Spleen (tissue), 11 donors: Measurements from ENCODE around the gene SYNCRIP. TPM values are rescaled to one million over a fixed set of nuclear protein-coding genes. Genes with fewer than 3 reads are reported as not detected.

Source experiments
- DNase-seq: peaks from one replicate; pipeline ENCODE4 v3.0.0-alpha.2; 2020
- H3K27ac ChIP-seq, 8 donors: fragments of 200-600 bp; sonication (generic) in 7 of 8; 1 replicate in 4 of 8; 2 replicates in 4 of 8; pipeline versions ENCODE4 v1.5.0 to v1.8.0; 2016 to 2021; ENCODE audit warnings: inconsistent platforms in 4 of 8, mild to moderate bottlenecking in 4 of 8, moderate library complexity in 1 of 8
- H3K27me3 ChIP-seq, 7 donors: fragments of 200-600 bp; sonication (generic) in 6 of 7; replicated peaks in 1 of 7; 1 replicate in 4 of 7; 2 replicates in 3 of 7; pipeline versions ENCODE4 v1.5.0 to v1.8.0; 2016 to 2021; ENCODE audit warnings: inconsistent platforms in 3 of 7, mild to moderate bottlenecking in 1 of 7
- H3K36me3 ChIP-seq, 6 donors: fragments of 200-600 bp; sonication (generic) in 5 of 6; 1 replicate in 4 of 6; 2 replicates in 2 of 6; pipeline versions ENCODE4 v1.5.0 to v1.8.0; 2016 to 2021; ENCODE audit warnings: inconsistent platforms in 2 of 6
- H3K4me1 ChIP-seq, 6 donors: fragments of 200-600 bp; sonication (generic) in 5 of 6; 1 replicate in 3 of 6; 2 replicates in 3 of 6; pipeline versions ENCODE4 v1.5.0 to v1.8.0; 2016 to 2021; ENCODE audit warnings: inconsistent platforms in 3 of 6
- H3K4me3 ChIP-seq, 8 donors: fragments of 200-600 bp; sonication (generic) in 7 of 8; 1 replicate in 4 of 8; 2 replicates in 4 of 8; pipeline versions ENCODE4 v1.5.0 to v1.8.0; 2016 to 2021; ENCODE audit warnings: inconsistent platforms in 4 of 8, mild to moderate bottlenecking in 4 of 8, moderate library complexity in 2 of 8
- H3K9me3 ChIP-seq, 8 donors: fragments of 200-600 bp; sonication (generic) in 7 of 8; 1 replicate in 4 of 8; 2 replicates in 4 of 8; pipeline versions ENCODE4 v1.5.0 to v1.8.0; 2016 to 2021; ENCODE audit warnings: inconsistent platforms in 4 of 8
- POLR2A ChIP-seq, 3 donors: fragments of 450-650 bp; IDR thresholded peaks; one replicate each; pipeline ENCODE4 v1.5.1; 2017; ENCODE audit warnings: antibody characterized with exemption in 3 of 3, mild to moderate bottlenecking in 1 of 3
- POLR2AphosphoS5 ChIP-seq, 3 donors: sonication (generic); formaldehyde crosslinking; IDR thresholded peaks; one replicate each; pipeline ENCODE4 v1.5.1; 2017; ENCODE audit warnings: antibody characterized with exemption in 3 of 3
- WGBS, 5 donors: extraction: QIAGEN DNeasy Blood & Tissue Kit in 3 of 5; methylation state at CpG; one replicate each; pipeline versions ENCODE4 v1.1.5 to v1.1.7; 2013 to 2018; 5-methylcytosine and 5-hydroxymethylcytosine counted together
- intact Hi-C: fragments of 100-400 bp; cut with DNase I; formaldehyde crosslinking; loops from one replicate; pipeline ENCODE4 v1.15.0; 2023; ENCODE audit warnings: low total_unique reads
- polyA plus RNA-seq, 3 donors: library from polyadenylated mRNA; stranded (reverse); fragments of 200-250 nt; gene quantifications; one replicate each; pipeline ENCODE4 v1.2.1, GENCODE V29; 2013
- total RNA-seq, 7 donors: library from RNA; depleted of rRNA in 3 of 7; stranded (reverse); fragments of >200 nt in 3 of 7; fragmentation: NEBNext Ultra II Directional in 4 of 7; extraction: Animal tissue kit (Norgen Biotek cat#: 25700) in 4 of 7; gene quantifications; one replicate each; pipeline versions ENCODE4 v1.1.0 to v1.2.1, GENCODE V29; 2016 to 2021
- TF ChIP-seq, protein P1 (sequence below), 11 experiments: fragments of 200-600 bp in 7 of 11; fragments of 450-650 bp in 4 of 11; sonication (generic) in 4 of 11; IDR thresholded peaks in 8 of 11; conservative IDR thresholded peaks in 3 of 11; 1 replicate in 7 of 11; 2 replicates in 4 of 11; pipeline versions ENCODE4 v1.4.0 to v1.8.0; 2016 to 2021; ENCODE audit warnings: antibody characterized with exemption in 11 of 11, inconsistent platforms in 4 of 11, mild to moderate bottlenecking in 1 of 11
- donor health status: healthy with polysubstance abuse.
- donor health status: DM: no; HTN: no; CAD: no; lungs with moderate emphysema.
- donor health status: DM: no; HTN: no; CAD: no.
- donor health status: Bipolar disorder and iron deficiency.
- donor health status: healthy.
- donor health status: DM: no; HTN: no; CAD: no.
- donor health status: DM: yes; HTN: yes; CAD: no.

Gene SYNCRIP
- total and polyA plus RNA-seq, 10 donors: 21.2 to 92.1 (median 69.2) TPM

GRCh38 chr6:85679445-85680123, 36.9 kb upstream of the SYNCRIP start:
- Histone ChIP-seq H3K4me3 (peak overlapping the region; percentile 61 to 87 (median 80)), H3K27ac (peak overlapping the region; percentile 66 to 97 (median 94)), H3K9me3 (peaks cover 0 to 2% (median 0%) of the 10 kb centered on the region in 8 donors), H3K36me3 (peaks cover 0 to 18% (median 0%) of the 10 kb centered on the region in 6 donors), H3K27me3 (no peaks in the 10 kb centered on the region), H3K4me1 (peaks cover 24 to 52% (median 42%) of the 10 kb centered on the region in 6 donors)
- intact Hi-C loops: loop anchor here (2.0 to 10.0 kb wide), 2 partner anchors 37 to 85 kb away; partner anchors contain the start of genes SNX14 and SYNCRIP
- 26 to 37% (median 33%) methylated on average over 14 of the region's 14 CpGs for WGBS, 5 donors
- DNase-seq: no peak
- no peak for TF ChIP-seq POLR2A (IDR thresholded peaks at IDR 0.05)
- no peak for TF ChIP-seq POLR2AphosphoS5 (IDR thresholded peaks at IDR 0.05)
- TF ChIP-seq, protein P1, sequence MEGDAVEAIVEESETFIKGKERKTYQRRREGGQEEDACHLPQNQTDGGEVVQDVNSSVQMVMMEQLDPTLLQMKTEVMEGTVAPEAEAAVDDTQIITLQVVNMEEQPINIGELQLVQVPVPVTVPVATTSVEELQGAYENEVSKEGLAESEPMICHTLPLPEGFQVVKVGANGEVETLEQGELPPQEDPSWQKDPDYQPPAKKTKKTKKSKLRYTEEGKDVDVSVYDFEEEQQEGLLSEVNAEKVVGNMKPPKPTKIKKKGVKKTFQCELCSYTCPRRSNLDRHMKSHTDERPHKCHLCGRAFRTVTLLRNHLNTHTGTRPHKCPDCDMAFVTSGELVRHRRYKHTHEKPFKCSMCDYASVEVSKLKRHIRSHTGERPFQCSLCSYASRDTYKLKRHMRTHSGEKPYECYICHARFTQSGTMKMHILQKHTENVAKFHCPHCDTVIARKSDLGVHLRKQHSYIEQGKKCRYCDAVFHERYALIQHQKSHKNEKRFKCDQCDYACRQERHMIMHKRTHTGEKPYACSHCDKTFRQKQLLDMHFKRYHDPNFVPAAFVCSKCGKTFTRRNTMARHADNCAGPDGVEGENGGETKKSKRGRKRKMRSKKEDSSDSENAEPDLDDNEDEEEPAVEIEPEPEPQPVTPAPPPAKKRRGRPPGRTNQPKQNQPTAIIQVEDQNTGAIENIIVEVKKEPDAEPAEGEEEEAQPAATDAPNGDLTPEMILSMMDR (IDR thresholded peaks at IDR 0.05 in 8 of 11, conservative IDR thresholded peaks at IDR 0.05 in 3 of 11): no peak

- Histone ChIP-seq H3K27ac (peak overlapping the region; percentile 66 to 97 (median 95)), H3K4me3 (peak overlapping the region; percentile 61 to 87 (median 80)), H3K36me3 (peaks cover 0 to 21% (median 0%) of the 10 kb centered on the region in 6 donors), H3K27me3 (no peaks in the 10 kb centered on the region), H3K9me3 (peaks cover 0 to 2% (median 0%) of the 10 kb centered on the region in 8 donors), H3K4me1 (peaks cover 24 to 60% (median 46%) of the 10 kb centered on the region in 6 donors)
- DNase-seq: peak; percentile 99
- intact Hi-C loops: loop anchor here (2.0 to 10.0 kb wide), 2 partner anchors 36 to 84 kb away; partner anchors contain the start of genes SNX14 and SYNCRIP
- TF ChIP-seq, protein P1 (IDR thresholded peaks at IDR 0.05 in 8 of 11, conservative IDR thresholded peaks at IDR 0.05 in 3 of 11): peak in 2 of 11 experiments; percentile 0 to 45
- TF ChIP-seq POLR2A (IDR thresholded peaks at IDR 0.05) (peak; percentile 96 to 99 (median 98)), POLR2AphosphoS5 (IDR thresholded peaks at IDR 0.05) (peak; percentile 100)
- 0% methylated on average over 22 to 82 of the region's 82 CpGs for WGBS, 5 donors
Measured at GRCh38 chr6:85678602-85679444, 36.1 kb upstream of the SYNCRIP start.

DNA sequence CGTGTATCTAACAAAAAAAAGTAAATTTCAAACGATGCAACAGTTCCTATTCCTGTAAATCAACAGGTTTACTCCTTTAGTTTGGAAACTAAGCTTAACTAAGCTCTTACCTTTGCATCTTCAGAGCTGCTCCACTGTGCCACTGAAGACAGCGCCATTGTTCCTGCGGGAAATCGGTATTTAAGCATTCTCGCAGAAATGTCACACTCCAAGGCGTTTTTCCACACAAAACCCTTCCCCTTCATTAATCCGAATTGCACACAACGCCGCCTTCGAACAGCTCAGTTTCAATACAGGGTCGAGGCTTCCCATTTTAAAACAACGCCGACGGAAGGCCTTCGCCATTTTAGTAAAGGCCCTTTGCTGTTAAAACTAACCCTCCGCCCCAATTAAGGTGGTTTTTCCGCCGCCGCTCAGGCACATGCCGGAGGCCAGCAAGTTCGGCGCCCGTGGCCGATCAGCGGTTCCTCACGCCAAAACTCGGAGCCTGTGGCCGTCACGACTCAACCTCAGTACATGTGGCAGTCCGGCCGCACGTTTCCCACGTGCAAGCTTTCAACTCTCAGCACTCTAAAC, 35.4 kb upstream of the SYNCRIP start:
- Histone ChIP-seq H3K4me3 (peak overlapping the region; percentile 61 to 87 (median 80)), H3K4me1 (peaks cover 24 to 63% (median 46%) of the 10 kb centered on the region in 6 donors), H3K27ac (peak overlapping the region; percentile 66 to 97 (median 95)), H3K27me3 (no peaks in the 10 kb centered on the region), H3K9me3 (peaks cover 0 to 2% (median 0%) of the 10 kb centered on the region in 8 donors), H3K36me3 (peaks cover 0 to 21% (median 0%) of the 10 kb centered on the region in 6 donors)
- WGBS, 5 donors: 0 to 1% (median 0%) methylated on average over 34 of the region's 34 CpGs
- DNase-seq: no peak
- intact Hi-C loops: loop anchor here (2.0 to 10.0 kb wide), 2 partner anchors 35 to 83 kb away; partner anchors contain the start of genes SNX14 and SYNCRIP
- TF ChIP-seq POLR2AphosphoS5 (IDR thresholded peaks at IDR 0.05): no peak
- no peak for TF ChIP-seq POLR2A (IDR thresholded peaks at IDR 0.05)
- TF ChIP-seq, protein P1 (IDR thresholded peaks at IDR 0.05 in 8 of 11, conservative IDR thresholded peaks at IDR 0.05 in 3 of 11): no peak
